ENCODE results near the gene OR51D1. TPM values are rescaled to one million over a fixed set of nuclear protein-coding genes. Genes with fewer than 3 reads are reported as not detected.

OR51D1 gene
- total RNA-seq, 1 donor from 2014 or later = not detected

DNA sequence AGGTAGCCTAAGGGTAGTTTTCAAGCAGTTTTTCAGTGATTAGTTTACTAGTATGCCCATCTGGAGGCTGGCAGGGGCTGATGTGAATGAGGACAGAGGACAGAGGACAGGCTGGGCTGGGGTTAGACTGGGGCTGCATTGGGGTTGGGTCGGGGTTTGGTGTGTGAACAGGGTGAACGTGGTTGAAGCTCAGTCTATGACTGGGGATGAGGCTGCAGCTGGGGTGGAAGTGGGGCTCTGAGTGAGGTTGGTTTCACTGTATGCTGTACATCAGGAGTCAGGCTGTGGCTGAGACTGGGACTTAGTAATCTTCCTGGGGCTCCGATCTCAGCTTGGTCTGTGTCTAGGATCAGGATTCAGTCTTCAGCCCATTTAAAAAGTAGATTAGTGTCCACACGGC is 7.0 kb downstream of the OR51D1 start:
- Histone ChIP-seq H3K36me3 (no peaks in the 10 kb centered on the region), H3K9me3 (no peaks in the 10 kb centered on the region), H3K27ac (no peak overlapping the region), H3K27me3 (no peaks in the 10 kb centered on the region), H3K4me1 (peaks cover 8% of the 10 kb centered on the region), H3K4me3 (no peak overlapping the region)
- TF ChIP-seq POLR2A (IDR thresholded peaks at IDR 0.05) (no peak), POLR2AphosphoS5 (IDR thresholded peaks at IDR 0.05; ENCODE audit: insufficient read depth in 1 of 2, low read depth in 1 of 2) (no peak)
- TF ChIP-seq, protein P1, sequence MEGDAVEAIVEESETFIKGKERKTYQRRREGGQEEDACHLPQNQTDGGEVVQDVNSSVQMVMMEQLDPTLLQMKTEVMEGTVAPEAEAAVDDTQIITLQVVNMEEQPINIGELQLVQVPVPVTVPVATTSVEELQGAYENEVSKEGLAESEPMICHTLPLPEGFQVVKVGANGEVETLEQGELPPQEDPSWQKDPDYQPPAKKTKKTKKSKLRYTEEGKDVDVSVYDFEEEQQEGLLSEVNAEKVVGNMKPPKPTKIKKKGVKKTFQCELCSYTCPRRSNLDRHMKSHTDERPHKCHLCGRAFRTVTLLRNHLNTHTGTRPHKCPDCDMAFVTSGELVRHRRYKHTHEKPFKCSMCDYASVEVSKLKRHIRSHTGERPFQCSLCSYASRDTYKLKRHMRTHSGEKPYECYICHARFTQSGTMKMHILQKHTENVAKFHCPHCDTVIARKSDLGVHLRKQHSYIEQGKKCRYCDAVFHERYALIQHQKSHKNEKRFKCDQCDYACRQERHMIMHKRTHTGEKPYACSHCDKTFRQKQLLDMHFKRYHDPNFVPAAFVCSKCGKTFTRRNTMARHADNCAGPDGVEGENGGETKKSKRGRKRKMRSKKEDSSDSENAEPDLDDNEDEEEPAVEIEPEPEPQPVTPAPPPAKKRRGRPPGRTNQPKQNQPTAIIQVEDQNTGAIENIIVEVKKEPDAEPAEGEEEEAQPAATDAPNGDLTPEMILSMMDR (IDR thresholded peaks at IDR 0.05) = no peak
- no peak for DNase-seq (ENCODE audit: extremely low spot score in 2 of 2)
- intact Hi-C loops (cut with DNase I) = no loop called here

DNA sequence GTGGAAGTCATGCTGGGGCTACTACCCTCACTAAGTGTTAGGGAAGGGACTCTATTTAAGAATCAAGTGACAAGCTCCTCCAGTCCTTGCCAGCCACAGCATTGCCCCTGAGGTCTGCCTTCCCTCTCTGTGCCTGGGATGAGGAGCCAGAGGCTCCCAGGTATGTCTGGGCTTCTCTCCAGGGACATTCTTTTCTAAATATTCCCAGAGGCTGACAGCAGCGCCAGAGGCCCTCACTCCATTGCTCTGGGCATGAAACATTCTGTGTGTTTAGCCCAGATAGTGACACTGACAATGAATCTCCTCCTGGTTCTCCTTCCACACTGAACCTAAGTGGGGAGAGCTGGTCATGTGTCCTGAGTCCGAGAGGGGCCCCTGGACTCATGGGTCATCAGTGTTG is 8.7 kb downstream of the OR51D1 start:
- no peak overlapping the region for H3K4me3 ChIP-seq
- H3K27ac ChIP-seq = no peak overlapping the region
- H3K27me3 ChIP-seq = no peaks in the 10 kb centered on the region
- H3K4me1 ChIP-seq = peaks cover 8% of the 10 kb centered on the region
- H3K36me3 ChIP-seq = no peaks in the 10 kb centered on the region
- TF ChIP-seq POLR2AphosphoS5 (IDR thresholded peaks at IDR 0.05; ENCODE audit: insufficient read depth in 1 of 2, low read depth in 1 of 2) (no peak), POLR2A (IDR thresholded peaks at IDR 0.05) (no peak)
- TF ChIP-seq, protein P1 (IDR thresholded peaks at IDR 0.05) = no peak
- DNase-seq (ENCODE audit: extremely low spot score in 2 of 2) = no peak
- intact Hi-C loops (cut with DNase I) = no loop called here
- H3K9me3 ChIP-seq = no peaks in the 10 kb centered on the region

DNA sequence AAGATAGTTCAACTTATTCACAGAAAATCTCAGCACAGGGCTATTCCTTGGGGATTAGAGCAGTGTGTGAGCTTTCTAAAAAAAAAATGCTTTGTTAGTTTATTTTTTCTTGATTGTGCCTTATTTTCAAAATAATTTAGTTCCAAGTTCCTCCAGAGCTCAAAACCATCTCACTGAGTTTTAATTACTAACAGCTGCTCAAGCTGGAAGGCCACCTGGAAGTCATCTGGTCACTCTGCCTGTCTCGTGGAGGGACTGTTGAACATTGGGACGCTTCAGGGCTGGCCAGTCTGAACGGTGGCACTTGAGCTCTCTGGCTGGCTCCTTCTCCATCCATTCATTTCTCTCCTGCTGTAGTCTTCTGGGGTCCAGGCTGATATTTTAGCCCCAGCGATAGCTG is 10.5 kb downstream of the OR51D1 start:
- Histone ChIP-seq H3K27me3 (no peaks in the 10 kb centered on the region), H3K27ac (no peak overlapping the region), H3K9me3 (no peaks in the 10 kb centered on the region), H3K36me3 (no peaks in the 10 kb centered on the region), H3K4me3 (no peak overlapping the region), H3K4me1 (peaks cover 8% of the 10 kb centered on the region)
- DNase-seq (ENCODE audit: extremely low spot score in 2 of 2) = no peak
- intact Hi-C loops (cut with DNase I) = no loop called here
- TF ChIP-seq POLR2AphosphoS5 (IDR thresholded peaks at IDR 0.05; ENCODE audit: insufficient read depth in 1 of 2, low read depth in 1 of 2) = no peak
- no peak for TF ChIP-seq POLR2A (IDR thresholded peaks at IDR 0.05)
- TF ChIP-seq, protein P1 (IDR thresholded peaks at IDR 0.05) = no peak

DNA sequence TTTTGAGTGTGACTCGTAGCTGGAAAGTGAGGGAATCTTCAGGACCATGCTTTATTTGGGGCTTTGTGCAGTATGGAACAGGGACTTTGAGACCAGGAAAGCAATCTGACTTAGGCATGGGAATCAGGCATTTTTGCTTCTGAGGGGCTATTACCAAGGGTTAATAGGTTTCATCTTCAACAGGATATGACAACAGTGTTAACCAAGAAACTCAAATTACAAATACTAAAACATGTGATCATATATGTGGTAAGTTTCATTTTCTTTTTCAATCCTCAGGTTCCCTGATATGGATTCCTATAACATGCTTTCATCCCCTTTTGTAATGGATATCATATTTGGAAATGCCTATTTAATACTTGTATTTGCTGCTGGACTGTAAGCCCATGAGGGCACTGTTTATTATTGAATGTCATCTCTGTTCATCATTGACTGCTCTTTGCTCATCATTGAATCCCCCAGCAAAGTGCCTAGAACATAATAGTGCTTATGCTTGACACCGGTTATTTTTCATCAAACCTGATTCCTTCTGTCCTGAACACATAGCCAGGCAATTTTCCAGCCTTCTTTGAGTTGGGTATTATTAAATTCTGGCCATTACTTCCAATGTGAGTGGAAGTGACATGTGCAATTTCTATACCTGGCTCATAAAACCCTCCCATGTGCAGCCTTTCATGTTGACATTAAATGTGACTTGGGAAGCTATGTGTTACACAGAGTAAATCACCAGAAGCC is 17.5 kb downstream of the OR51D1 start:
- H3K9me3 ChIP-seq = no peaks in the 10 kb centered on the region
- TF ChIP-seq, protein P1 (IDR thresholded peaks at IDR 0.05) = no peak
- TF ChIP-seq POLR2AphosphoS5 (IDR thresholded peaks at IDR 0.05; ENCODE audit: insufficient read depth in 1 of 2, low read depth in 1 of 2) (no peak), POLR2A (IDR thresholded peaks at IDR 0.05) (no peak)
- no peaks in the 10 kb centered on the region for H3K36me3 ChIP-seq
- intact Hi-C loops (cut with DNase I) = no loop called here
- H3K4me1 ChIP-seq = no peaks in the 10 kb centered on the region
- DNase-seq (ENCODE audit: extremely low spot score in 2 of 2) = no peak
- H3K27me3 ChIP-seq = no peaks in the 10 kb centered on the region
- no peak overlapping the region for H3K4me3 ChIP-seq
- H3K27ac ChIP-seq = no peak overlapping the region

DNA sequence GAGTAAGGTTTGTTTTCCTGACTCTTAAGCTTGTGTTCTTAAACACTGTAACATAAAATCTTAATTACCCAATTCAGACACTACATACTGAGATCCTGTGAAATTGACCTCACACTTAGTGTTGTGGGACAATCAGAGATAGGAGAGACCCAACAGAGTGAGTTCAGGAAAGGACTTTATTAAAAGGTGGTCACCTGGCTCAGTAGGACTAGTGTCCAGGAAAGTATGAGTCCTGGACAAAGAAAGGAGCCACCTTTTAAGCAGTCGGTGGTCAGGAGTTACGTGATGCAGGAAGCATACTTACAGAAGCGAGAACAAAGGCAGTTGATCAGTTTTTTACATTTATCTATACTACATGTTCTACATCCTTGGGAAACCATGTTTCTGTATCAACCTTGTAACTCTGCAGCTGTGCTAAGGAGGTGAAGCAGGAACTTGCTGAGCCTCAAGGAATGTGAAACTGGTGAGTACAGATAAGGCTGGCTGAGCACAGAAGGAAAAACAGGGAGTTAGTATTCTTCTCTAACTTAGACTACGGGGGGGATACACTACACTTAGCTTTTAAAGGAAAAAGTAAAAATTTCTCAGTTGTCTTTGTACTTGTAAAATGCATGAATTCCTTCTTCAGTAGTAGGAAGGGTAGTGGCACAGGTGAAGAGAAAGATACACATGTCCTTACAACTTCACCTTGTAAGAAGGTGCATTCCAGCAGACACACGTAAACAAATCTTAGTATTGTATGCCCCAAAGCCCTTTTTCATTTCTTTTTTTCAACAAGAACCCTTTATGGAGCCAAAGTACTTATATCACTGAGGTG is 21.6 kb downstream of the OR51D1 start:
- no peak for TF ChIP-seq POLR2AphosphoS5 (IDR thresholded peaks at IDR 0.05; ENCODE audit: insufficient read depth in 1 of 2, low read depth in 1 of 2)
- TF ChIP-seq POLR2A (IDR thresholded peaks at IDR 0.05) = no peak
- TF ChIP-seq, protein P1 (IDR thresholded peaks at IDR 0.05) = no peak
- Histone ChIP-seq H3K36me3 (no peaks in the 10 kb centered on the region), H3K9me3 (no peaks in the 10 kb centered on the region), H3K4me3 (no peak overlapping the region), H3K4me1 (no peaks in the 10 kb centered on the region), H3K27ac (no peak overlapping the region), H3K27me3 (no peaks in the 10 kb centered on the region)
- intact Hi-C loops (cut with DNase I) = no loop called here
- no peak for DNase-seq (ENCODE audit: extremely low spot score in 2 of 2)

Measured in vagina (tissue), 2 donors.